ENCODE measurements around the gene RYR2.

RYR2 gene

GRCh38 chr1:237012788-237013383 lies 29.1 kb upstream of the RYR2 start:
- TF ChIP-seq ZFX (IDR thresholded peaks at IDR 0.05) = no peak
- TF ChIP-seq CTCF (conservative IDR thresholded peaks at IDR 0.05) = no peak
- H3K27ac ChIP-seq = no peak overlapping the region

GRCh38 chr1:237013608-237014007 lies 28.4 kb upstream of the RYR2 start:
- no peak for TF ChIP-seq CTCF (conservative IDR thresholded peaks at IDR 0.05)
- TF ChIP-seq ZFX (IDR thresholded peaks at IDR 0.05) = no peak
- H3K27ac ChIP-seq = no peak overlapping the region

DNA sequence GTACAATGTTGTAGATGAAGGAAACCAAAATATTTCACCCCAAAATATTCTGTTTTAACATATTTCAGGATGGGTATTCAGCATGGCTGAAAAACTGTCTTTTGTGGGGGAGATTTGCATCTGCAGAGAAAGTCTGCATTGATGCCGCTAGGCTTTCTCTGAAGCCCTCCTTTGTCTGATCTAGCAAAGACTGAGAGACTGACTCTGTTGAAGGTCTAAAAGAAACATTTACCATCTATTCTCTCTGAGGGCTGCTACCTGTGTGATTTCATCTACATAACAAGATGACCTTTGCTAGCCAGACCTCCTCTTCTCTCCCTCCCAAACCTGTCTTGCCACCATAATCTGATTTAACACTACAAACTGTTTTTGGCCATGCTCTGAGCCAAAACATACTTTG lies 25.4 kb upstream of the RYR2 start:
- H3K27ac ChIP-seq = no peak overlapping the region
- no peak for TF ChIP-seq CTCF (conservative IDR thresholded peaks at IDR 0.05)
- TF ChIP-seq ZFX (IDR thresholded peaks at IDR 0.05) = no peak

- no peak for TF ChIP-seq ZFX (IDR thresholded peaks at IDR 0.05)
- TF ChIP-seq CTCF (conservative IDR thresholded peaks at IDR 0.05) = no peak
- H3K27ac ChIP-seq = no peak overlapping the region
Observed at GRCh38 chr1:237018896-237019295, 23.1 kb upstream of the RYR2 start.

GRCh38 chr1:237025358-237026074 lies 16.5 kb upstream of the RYR2 start:
- H3K27ac ChIP-seq = no peak overlapping the region
- TF ChIP-seq CTCF (conservative IDR thresholded peaks at IDR 0.05) (no peak), ZFX (IDR thresholded peaks at IDR 0.05) (no peak)

DNA sequence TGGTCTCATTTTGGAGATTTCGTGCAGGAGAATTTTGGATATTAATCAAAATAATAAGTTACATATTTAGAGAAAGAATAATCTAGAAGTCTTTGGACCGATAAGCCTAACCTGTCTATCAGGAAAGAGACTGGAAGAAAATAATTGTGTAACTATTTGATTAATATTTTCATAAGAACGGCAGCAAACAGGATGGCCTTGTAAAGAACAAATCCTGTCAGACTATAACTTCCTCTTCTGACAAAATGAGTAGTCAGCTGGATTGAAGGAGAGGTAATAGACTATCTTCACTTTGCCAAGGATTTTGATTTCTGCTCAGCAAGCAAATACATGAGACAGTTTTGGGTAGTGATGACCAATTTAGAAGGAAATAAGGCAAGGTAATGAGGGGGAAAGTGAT lies 12.7 kb upstream of the RYR2 start:
- H3K27ac ChIP-seq = peak overlapping the region; percentile 36; the same call in 1 of the 2 replicates
- TF ChIP-seq ZFX (IDR thresholded peaks at IDR 0.05) (no peak), CTCF (conservative IDR thresholded peaks at IDR 0.05) (no peak)

GRCh38 chr1:237029850-237030535 lies 12.0 kb upstream of the RYR2 start:
- TF ChIP-seq ZFX (IDR thresholded peaks at IDR 0.05) (no peak), CTCF (conservative IDR thresholded peaks at IDR 0.05) (no peak)
- peak overlapping the region; percentile 36; the same call in 1 of the 2 replicates for H3K27ac ChIP-seq
